CD4-positive, alpha-beta T cell treated with Interferon alpha-2 for 1 hour (primary cell): ENCODE data around the gene SLC25A26.
"Not testable (repeated sequence)": the region's sequence is repeated elsewhere in the genome, so short reads cannot be mapped to it uniquely, and the experiment has no call there.

Experiments
- DNase-seq, 2 donors: peaks; one replicate each; pipeline ENCODE4 v3.0.0-alpha.2; 2020 to 2022

Gene SLC25A26

GRCh38 chr3:66270701-66271100 is 49.9 kb downstream of the SLC25A26 start:
- no peak for DNase-seq

GRCh38 chr3:66271231-66271630 is 50.4 kb downstream of the SLC25A26 start:
- no peak for DNase-seq

GRCh38 chr3:66272016-66272415 is 51.2 kb downstream of the SLC25A26 start:
- DNase-seq = no peak

GRCh38 chr3:66274837-66275236 is 54.0 kb downstream of the SLC25A26 start:
- not testable (repeated sequence) for DNase-seq

- DNase-seq = peak; percentile 60 to 81
Measured at GRCh38 chr3:66276705-66277274, 56.0 kb downstream of the SLC25A26 start.

GRCh38 chr3:66279168-66279567 is 58.4 kb downstream of the SLC25A26 start:
- no peak for DNase-seq

GRCh38 chr3:66280304-66280703 is 59.5 kb downstream of the SLC25A26 start:
- no peak for DNase-seq

- not testable (repeated sequence) for DNase-seq
Measured at GRCh38 chr3:66291922-66292321, 71.1 kb downstream of the SLC25A26 start.

- DNase-seq = no peak
Measured at GRCh38 chr3:66297260-66297873, 76.6 kb downstream of the SLC25A26 start.

GRCh38 chr3:66297900-66298299 is 77.1 kb downstream of the SLC25A26 start:
- DNase-seq = peak in 1 of 2 donors; percentile 43

- peak in 1 of 2 donors; percentile 56 for DNase-seq
Measured at GRCh38 chr3:66298591-66298990, 77.8 kb downstream of the SLC25A26 start.

GRCh38 chr3:66299085-66299484 is 78.3 kb downstream of the SLC25A26 start:
- DNase-seq = not testable (repeated sequence)

GRCh38 chr3:66299891-66300290 is 79.1 kb downstream of the SLC25A26 start:
- DNase-seq = no peak

- peak; percentile 68 to 86 for DNase-seq
Measured at GRCh38 chr3:66302288-66302687, 81.5 kb downstream of the SLC25A26 start.

- peak; percentile 57 to 77 for DNase-seq
Measured at GRCh38 chr3:66303491-66303901, 82.7 kb downstream of the SLC25A26 start.

GRCh38 chr3:66304293-66304692 is 83.5 kb downstream of the SLC25A26 start:
- peak in 1 of 2 donors; percentile 61 for DNase-seq

- not testable (repeated sequence) for DNase-seq
Measured at GRCh38 chr3:66306086-66306485, 85.3 kb downstream of the SLC25A26 start.

GRCh38 chr3:66306991-66307390 is 86.2 kb downstream of the SLC25A26 start:
- DNase-seq = peak in 1 of 2 donors; percentile 60

GRCh38 chr3:66312039-66312438 is 91.2 kb downstream of the SLC25A26 start:
- DNase-seq = peak; percentile 28 to 62

- DNase-seq = no peak
Measured at GRCh38 chr3:66314455-66314854, 93.7 kb downstream of the SLC25A26 start.

- DNase-seq = no peak
Measured at GRCh38 chr3:66317750-66318376, 97.1 kb downstream of the SLC25A26 start.

- no peak for DNase-seq
Measured at GRCh38 chr3:66320390-66320789, 99.6 kb downstream of the SLC25A26 start.

GRCh38 chr3:66322436-66322835 is 101.6 kb downstream of the SLC25A26 start:
- DNase-seq = no peak

- no peak for DNase-seq
Measured at GRCh38 chr3:66326340-66326739, 105.5 kb downstream of the SLC25A26 start.
